Epithelial cell of alveolus of lung (primary cell): ENCODE measurements around the gene PSMD1. TPM values are rescaled to one million over a fixed set of nuclear protein-coding genes. Genes with fewer than 3 reads are reported as not detected.

ENCODE experiments used
- total RNA-seq: library from RNA; depleted of rRNA; stranded (reverse); fragments of >200 nt; gene quantifications from 2 replicates; pipeline ENCODE4 v1.2.1, GENCODE V29; 2015

Gene PSMD1
- total RNA-seq: 43.2 and 86.0 TPM in 2 replicates

GRCh38 chr2:231056453-231057416, at the start of gene PSMD1:
Gene PSMD1 (plus strand): TSS chr2:231056867. CDS start chr2:231057026, 159 bp downstream.

DNA sequence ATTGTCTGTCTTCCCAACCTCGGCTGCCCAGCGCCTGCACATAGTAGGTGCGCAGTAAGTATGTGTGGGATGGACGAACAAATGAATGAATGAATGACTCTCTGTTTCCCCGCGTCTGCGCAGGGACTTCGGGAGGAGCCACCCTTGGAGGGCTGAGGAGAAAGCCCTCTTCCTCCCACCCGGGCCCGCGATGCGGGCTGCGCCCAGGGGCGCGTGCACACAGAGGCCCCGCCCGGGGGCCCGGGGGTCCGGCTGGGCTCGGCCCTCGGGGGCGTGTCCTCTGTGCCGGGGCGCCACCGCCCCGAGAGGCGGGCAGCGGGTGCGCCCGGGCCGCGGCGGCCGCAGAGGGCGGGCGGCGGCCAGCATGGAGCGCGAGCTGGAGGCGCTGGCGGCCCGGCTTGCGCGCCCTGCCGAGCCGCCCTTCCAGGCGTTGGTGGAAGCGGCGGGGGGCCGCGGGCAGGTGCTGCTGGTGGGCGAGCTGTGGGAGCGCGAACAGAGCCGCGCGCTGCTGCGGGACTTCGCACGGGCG, 19.4 kb upstream of the PSMD1 start, which contains the start of gene C2orf72:
Gene C2orf72 (plus strand): TSS at position 322 of the 529 bp plus-strand sequence. CDS start 43 bp downstream, at position 365.

GRCh38 chr2:231124838-231125568, 68.3 kb downstream of the PSMD1 start, which contains the start of gene HTR2B:
Gene HTR2B (minus strand): TSS chr2:231125042. CDS start chr2:231123764, 1,278 bp downstream.

GRCh38 chr2:231198291-231199173, 141.9 kb downstream of the PSMD1 start, which contains the start of gene ARMC9:
Gene ARMC9 (plus strand): TSS chr2:231198631. CDS start chr2:231206239, 7,608 bp downstream.

Other genes with a start within 250 kb of the PSMD1 start
- gene ITM2C, start 191.9 kb upstream of the PSMD1 start, total RNA-seq: 194 and 311 TPM in 2 replicates
- not detected in 2 replicates for gene GPR55, start 131.6 kb upstream of the PSMD1 start, total RNA-seq
- not detected in 2 replicates for gene SPATA3, start 60.7 kb upstream of the PSMD1 start, total RNA-seq
- 0.08 and 0.26 TPM in 2 replicates for gene C2orf72, start 19.3 kb upstream of the PSMD1 start, total RNA-seq
- 0.08 TPM in 1 of 2 replicates, not detected in the other for gene HTR2B, start 68.2 kb downstream of the PSMD1 start, total RNA-seq
- gene ARMC9, start 141.8 kb downstream of the PSMD1 start, total RNA-seq: 16.3 and 20.8 TPM in 2 replicates